CD4-positive, alpha-beta T cell treated with Interleukin-15 for 4 hours (primary cell): ENCODE results near the gene ID2.

Experiments used
- DNase-seq: peaks from one replicate; pipeline ENCODE4 v3.0.0-alpha.2; 2020; ENCODE audit warnings: low spot score

Gene ID2

GRCh38 chr2:8648441-8649213, 33.2 kb upstream of the ID2 start:
- DNase-seq = no peak

DNA sequence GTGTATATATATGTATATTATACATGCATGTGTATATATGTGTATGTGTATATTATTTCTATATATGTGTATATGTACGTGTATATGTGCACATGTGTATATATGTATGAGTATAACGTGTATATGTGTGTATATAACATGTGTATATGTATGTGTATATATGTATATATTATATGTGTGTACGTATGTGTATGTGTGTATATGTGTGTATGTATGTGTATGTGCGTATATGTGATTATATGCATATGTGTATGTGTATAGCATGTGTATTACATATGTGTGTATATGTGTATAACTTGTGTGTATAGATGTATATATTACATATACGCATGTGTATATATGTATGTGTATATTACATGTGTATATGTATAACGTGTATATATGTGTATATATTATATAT, 32.1 kb upstream of the ID2 start:
- no peak for DNase-seq

- no peak for DNase-seq
Measured at GRCh38 chr2:8650256-8650655, 31.6 kb upstream of the ID2 start.

DNA sequence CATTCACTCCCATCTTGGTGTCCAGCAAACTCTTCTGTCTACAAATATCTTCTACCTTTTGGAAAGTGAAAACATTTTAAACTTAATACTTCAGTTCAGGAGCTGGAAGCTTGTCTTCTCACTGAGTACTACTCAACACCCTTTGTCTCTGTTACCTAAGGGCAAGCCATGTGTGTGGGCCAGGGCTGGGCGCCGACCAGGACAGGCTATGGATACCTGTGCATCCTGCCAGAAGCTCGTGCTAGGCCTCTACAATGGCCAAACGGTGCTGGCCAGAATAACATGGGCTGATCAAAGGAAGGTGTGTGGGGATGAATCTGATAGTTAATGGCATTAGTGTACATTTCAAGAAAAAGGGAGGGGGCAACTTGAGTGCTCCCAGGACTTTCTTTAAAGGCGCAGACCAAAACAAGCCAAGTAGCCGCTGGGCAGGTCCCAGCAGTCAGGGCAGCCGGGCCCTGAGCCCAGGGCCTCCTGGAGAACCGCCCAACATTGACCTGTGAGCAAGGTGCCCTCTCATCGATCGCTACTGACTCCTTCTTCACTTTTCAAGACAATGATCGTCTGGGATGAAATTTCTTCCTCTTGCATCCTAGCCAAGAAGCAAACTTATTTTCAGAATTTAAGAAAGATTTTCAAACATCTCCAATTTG, 29.0 kb upstream of the ID2 start:
- DNase-seq = no peak

DNA sequence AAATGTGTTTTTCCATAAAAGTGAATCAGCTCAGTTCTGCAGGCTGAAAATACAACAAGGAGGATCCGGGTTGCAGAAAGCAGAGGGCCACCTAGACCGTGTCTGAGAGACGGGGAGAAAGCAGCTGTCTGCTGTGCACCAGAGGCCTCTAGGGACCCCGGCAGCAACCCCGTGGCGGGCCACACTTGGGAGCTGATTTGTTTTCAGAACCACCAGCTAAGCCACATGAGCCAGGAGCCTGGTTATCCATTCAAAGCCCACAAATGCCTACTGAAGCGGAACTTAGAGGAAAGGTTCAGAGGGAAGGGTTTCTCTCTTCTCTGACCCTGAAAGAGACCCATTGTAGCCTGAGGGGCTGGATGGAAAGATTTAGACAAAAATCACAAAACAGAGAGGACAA, 28.4 kb upstream of the ID2 start:
- DNase-seq = no peak

- DNase-seq = no peak
Measured at GRCh38 chr2:8654041-8654440, 27.8 kb upstream of the ID2 start.

GRCh38 chr2:8654483-8654882, 27.4 kb upstream of the ID2 start:
- no peak for DNase-seq

- DNase-seq = no peak
Measured at GRCh38 chr2:8656160-8656641, 25.7 kb upstream of the ID2 start.

- no peak for DNase-seq
Measured at GRCh38 chr2:8656811-8657210, 25.0 kb upstream of the ID2 start.

DNA sequence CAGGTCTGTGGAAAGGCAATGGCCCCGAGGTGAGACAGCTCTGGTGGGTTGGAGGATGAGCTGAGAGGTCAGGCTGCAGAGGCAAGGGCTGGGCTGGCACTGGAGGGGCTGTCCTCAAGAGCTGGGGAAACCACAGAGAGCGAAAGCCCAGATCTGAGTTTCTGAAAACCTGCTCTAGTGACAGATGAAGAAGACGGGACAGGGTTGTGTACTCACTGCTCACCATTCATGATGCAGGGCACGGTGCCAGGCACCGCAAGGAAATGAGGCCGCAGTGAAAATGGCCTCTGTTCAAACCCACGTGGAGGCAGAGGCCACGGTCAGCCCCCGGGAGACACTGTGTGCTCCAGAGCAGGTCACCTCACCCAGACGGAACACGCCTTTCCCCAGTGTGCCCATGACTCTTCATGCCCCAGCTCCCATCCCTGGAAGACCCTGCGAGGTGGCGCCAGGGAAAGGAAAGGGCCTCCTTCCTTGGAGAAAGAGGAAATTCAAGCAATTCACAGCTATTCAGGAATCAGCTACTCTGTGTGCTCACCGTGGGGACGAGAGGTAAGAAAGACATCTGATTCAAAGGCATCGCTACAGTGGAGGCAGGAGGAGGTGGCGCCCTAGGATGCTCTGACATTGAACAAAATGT, 24.3 kb upstream of the ID2 start:
- no peak for DNase-seq

- no peak for DNase-seq
Measured at GRCh38 chr2:8658064-8658862, 23.6 kb upstream of the ID2 start.

DNA sequence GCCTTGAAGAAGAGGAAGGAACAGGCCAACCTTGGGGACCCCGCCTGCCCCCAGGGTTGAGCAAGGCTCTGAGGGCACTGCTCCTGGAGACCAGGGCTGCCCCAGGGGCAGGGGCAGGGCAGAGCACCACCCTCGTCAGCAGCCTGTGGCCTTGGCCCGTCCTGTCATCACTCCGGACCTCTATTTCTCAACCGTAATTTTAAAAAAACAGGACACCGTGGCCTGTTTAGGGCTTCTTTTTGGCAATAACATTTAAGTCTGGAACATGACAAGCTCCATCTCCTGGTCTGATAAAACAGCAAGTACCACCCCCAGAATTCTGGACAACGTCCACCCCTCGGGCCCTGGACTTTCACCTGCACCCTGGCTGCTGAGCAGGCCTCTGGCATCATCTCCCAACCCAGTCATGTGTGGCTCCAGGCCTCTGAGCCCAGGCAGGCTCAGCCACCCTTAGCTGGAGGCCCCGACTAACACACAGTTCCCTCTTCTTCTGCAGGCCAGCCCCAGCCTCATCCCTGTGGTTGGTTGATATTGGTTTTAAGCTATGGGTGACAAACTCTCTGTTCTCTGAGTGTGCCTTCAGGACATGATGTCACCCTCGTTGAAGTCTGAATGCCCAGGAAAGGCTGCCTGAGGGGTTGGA, 22.6 kb upstream of the ID2 start:
- DNase-seq = no peak

- no peak for DNase-seq
Measured at GRCh38 chr2:8659735-8660492, 21.9 kb upstream of the ID2 start.

- no peak for DNase-seq
Measured at GRCh38 chr2:8661235-8661634, 20.6 kb upstream of the ID2 start.

DNA sequence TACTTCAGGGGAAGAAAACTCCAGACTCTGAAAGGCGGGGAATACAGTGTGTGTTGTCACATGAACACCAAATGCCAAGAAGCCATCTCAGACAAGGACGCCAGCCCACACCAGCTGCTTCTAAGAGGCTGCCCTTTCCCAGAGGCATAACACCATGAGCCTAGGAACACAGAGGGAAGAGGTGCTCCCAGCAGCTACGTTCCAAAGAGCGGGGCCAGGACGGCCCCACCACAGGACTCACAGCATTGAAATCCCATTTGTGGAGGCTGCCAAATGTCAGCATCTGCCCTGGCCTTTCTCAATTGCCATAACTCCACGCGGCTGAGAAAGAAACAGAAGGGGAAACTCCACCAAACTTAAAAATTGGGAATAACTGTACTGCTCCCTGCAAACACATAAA, 20.1 kb upstream of the ID2 start:
- DNase-seq = no peak

DNA sequence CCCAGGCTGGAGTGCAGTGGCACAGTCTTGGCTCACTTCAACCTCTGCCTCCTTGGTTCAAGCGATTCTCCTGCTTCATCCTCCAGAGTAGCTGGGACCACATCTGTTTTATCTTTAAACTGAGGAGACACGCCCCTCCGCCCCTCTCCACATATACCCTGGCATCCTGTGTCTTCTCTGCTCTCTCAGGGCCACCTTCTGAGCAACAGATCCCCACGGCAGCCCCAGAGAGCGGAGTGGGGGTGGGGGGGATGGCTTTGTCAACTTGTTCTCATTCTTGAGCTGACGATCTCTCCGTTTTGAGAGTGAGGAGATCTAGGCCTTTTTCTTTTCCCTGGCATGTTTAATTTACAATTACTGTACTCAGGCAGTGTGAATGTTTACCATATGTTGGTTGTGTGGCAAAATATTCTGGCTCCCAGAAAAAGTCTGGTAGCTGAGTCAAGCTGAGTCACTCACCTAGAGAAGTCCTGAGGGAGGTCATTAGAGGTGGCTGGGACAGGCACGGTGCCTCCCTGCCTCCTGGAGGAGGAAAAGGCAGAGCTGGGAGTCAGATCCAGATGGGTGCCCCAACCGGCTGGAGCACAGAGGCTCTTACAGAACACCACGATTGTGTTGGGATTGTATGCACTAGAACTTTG, 19.5 kb upstream of the ID2 start:
- DNase-seq = no peak

DNA sequence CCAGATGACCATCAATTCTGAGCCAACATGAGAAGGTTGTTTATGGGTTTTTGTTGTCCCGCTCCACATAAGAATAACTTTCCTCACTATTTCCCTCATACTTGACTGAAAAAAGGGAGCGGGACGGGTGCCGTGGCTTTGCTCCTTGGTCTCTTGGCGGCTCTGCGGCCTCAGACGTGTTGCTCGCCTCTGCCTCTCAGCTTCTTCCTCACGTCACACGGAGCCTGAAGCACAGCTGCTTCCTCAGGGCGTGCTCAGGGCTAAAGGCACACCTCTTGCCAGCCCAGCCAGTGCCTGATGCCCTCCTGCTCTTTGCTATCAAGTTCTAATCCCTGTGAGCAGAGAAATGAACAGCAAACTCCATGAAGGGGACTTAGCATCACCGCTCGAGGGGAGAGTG, 17.9 kb upstream of the ID2 start:
- no peak for DNase-seq

GRCh38 chr2:8666581-8666980, 15.3 kb upstream of the ID2 start:
- no peak for DNase-seq

GRCh38 chr2:8667896-8668512, 13.9 kb upstream of the ID2 start:
- no peak for DNase-seq

DNA sequence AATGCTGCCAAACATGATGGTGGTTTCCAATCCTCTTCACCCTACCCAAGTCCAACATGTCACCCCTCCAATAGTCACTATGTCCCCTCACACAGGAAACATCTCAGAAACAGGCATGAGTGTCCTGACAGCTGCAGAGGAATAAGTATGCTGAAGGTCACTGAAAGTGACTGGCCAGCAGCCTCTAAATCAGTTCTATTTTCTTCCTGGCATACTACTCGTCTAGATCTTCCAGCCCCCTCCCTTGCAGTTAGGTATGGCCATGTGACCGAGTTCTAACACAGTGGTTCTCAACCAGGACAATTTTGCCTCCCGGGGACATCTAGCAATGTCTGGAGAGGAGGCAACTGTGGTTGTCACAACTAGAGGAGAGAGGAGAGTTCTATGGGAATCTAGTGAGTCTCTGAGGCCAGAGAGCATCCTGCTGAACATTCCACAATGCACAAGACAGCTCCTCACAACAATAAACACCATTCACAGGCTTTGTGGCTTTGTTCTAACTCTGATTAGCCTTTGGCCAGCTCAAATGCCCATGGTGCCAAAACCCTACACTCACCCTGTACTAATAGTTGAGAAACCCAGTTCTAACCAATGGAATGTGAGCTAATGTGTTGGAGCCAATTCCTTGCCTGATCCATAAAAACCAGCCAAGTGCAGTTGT, 12.6 kb upstream of the ID2 start:
- no peak for DNase-seq
